NCI-H2227 (cell line): Measurements from ENCODE around the gene ITPKB.
"Not testable (repeated sequence)": the region's sequence is repeated elsewhere in the genome, so short reads cannot be mapped to it uniquely, and the experiment has no call there.

Experiments
- DNase-seq: peaks from one replicate; lab custom pipeline; 2025; ENCODE audit not compliant: unreplicated experiment; lab: John Stamatoyannopoulos, UW

Gene ITPKB

GRCh38 chr1:226761322-226761721, 22.2 kb upstream of the ITPKB start:
- DNase-seq: no peak

GRCh38 chr1:226754793-226755533, 15.9 kb upstream of the ITPKB start:
- DNase-seq: no peak

GRCh38 chr1:226754097-226754496, 15.0 kb upstream of the ITPKB start:
- no peak for DNase-seq

GRCh38 chr1:226751703-226752102, 12.6 kb upstream of the ITPKB start:
- no peak for DNase-seq

- no peak for DNase-seq
Observed at GRCh38 chr1:226751214-226751613, 12.1 kb upstream of the ITPKB start.

GRCh38 chr1:226749467-226749866, 10.4 kb upstream of the ITPKB start:
- DNase-seq: no peak

- DNase-seq: no peak
Observed at GRCh38 chr1:226748306-226748705, 9.2 kb upstream of the ITPKB start.

- not testable (repeated sequence) for DNase-seq
Observed at GRCh38 chr1:226747519-226748263, 8.6 kb upstream of the ITPKB start.

GRCh38 chr1:226743259-226743658, 4.2 kb upstream of the ITPKB start:
- no peak for DNase-seq

- no peak for DNase-seq
Observed at GRCh38 chr1:226741009-226741408, 1.9 kb upstream of the ITPKB start.

GRCh38 chr1:226739696-226740065, 599 bp upstream of the ITPKB start:
- DNase-seq: no peak

GRCh38 chr1:226738421-226738994, 574 bp downstream of the ITPKB start:
- DNase-seq: peak; percentile 30

GRCh38 chr1:226737819-226738420, 1.2 kb downstream of the ITPKB start:
- DNase-seq: peak; percentile 42

GRCh38 chr1:226736908-226737818, 1.9 kb downstream of the ITPKB start:
- DNase-seq: peak; percentile 62

GRCh38 chr1:226736001-226736907, 2.8 kb downstream of the ITPKB start:
- no peak for DNase-seq

GRCh38 chr1:226735576-226735975, 3.5 kb downstream of the ITPKB start:
- DNase-seq: no peak

- no peak for DNase-seq
Observed at GRCh38 chr1:226734611-226735153, 4.4 kb downstream of the ITPKB start.

- no peak for DNase-seq
Observed at GRCh38 chr1:226733876-226734275, 5.2 kb downstream of the ITPKB start.

- DNase-seq: no peak
Observed at GRCh38 chr1:226733304-226733703, 5.8 kb downstream of the ITPKB start.
